Parathyroid adenoma (tissue), 2 donors: Measurements from ENCODE around the gene ITGB3.

Experiments
- H2AFZ ChIP-seq: fragments of 300-600 bp; sonication (generic); one replicate; pipeline ENCODE4 v1.7.0; 2017; ENCODE audit warnings: antibody characterized with exemption, mild to moderate bottlenecking
- H3K27ac ChIP-seq: fragments of 300-600 bp; sonication (generic); one replicate; pipeline ENCODE4 v1.7.0; 2017
- H3K27me3 ChIP-seq: fragments of 300-600 bp; sonication (generic); one replicate; pipeline ENCODE4 v1.7.0; 2017; ENCODE audit warnings: low read length; ENCODE audit not compliant: control insufficient read depth, insufficient read depth
- H3K36me3 ChIP-seq: fragments of 300-600 bp; sonication (generic); one replicate; pipeline ENCODE4 v1.7.0; 2017; ENCODE audit warnings: low read length; ENCODE audit not compliant: control insufficient read depth, insufficient read depth
- H3K4me1 ChIP-seq: fragments of 300-600 bp; sonication (generic); one replicate; pipeline ENCODE4 v1.7.0; 2017; ENCODE audit warnings: control low read depth
- H3K4me2 ChIP-seq: fragments of 300-600 bp; sonication (generic); one replicate; pipeline ENCODE4 v1.7.0; 2017; ENCODE audit warnings: low read length
- H3K4me3 ChIP-seq: fragments of 300-600 bp; sonication (generic); one replicate; pipeline ENCODE4 v1.7.0; 2017; ENCODE audit warnings: low read depth, low read length
- H3K79me2 ChIP-seq: fragments of 300-600 bp; sonication (generic); one replicate; pipeline ENCODE4 v1.7.0; 2017; ENCODE audit warnings: control low read depth
- H3K9ac ChIP-seq: fragments of 300-600 bp; sonication (generic); one replicate; pipeline ENCODE4 v1.7.0; 2017; ENCODE audit warnings: mild to moderate bottlenecking
- H3K9me3 ChIP-seq: fragments of 300-600 bp; sonication (generic); one replicate; pipeline ENCODE4 v1.7.0; 2017; ENCODE audit warnings: low read length; ENCODE audit not compliant: control insufficient read depth
- CTCF ChIP-seq: fragments of 300-600 bp; sonication (generic); IDR thresholded peaks from one replicate; pipeline ENCODE4 v1.7.0; 2017; ENCODE audit warnings: antibody characterized with exemption, mild to moderate bottlenecking
- donor health status: primary hyperparathyroidism.

The ITGB3 gene

GRCh38 chr17:47291242-47291873, 37.7 kb downstream of the ITGB3 start:
- Histone ChIP-seq H3K4me3 (no peak overlapping the region), H3K4me2 (no peak overlapping the region), H3K27me3 (no peaks in the 10 kb centered on the region), H3K79me2 (no peaks in the 10 kb centered on the region), H3K27ac (no peak overlapping the region), H3K9me3 (no peaks in the 10 kb centered on the region), H3K36me3 (no peaks in the 10 kb centered on the region), H2AFZ (no peak overlapping the region), H3K4me1 (peaks cover 22% of the 10 kb centered on the region), H3K9ac (no peak overlapping the region)
- no peak for TF ChIP-seq CTCF

DNA sequence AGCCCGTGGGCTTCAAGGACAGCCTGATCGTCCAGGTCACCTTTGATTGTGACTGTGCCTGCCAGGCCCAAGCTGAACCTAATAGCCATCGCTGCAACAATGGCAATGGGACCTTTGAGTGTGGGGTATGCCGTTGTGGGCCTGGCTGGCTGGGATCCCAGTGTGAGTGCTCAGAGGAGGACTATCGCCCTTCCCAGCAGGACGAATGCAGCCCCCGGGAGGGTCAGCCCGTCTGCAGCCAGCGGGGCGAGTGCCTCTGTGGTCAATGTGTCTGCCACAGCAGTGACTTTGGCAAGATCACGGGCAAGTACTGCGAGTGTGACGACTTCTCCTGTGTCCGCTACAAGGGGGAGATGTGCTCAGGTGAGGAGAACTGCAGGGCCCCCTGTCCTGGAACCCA, 38.6 kb downstream of the ITGB3 start:
- Histone ChIP-seq H3K36me3 (no peaks in the 10 kb centered on the region), H3K4me3 (no peak overlapping the region), H3K27me3 (no peaks in the 10 kb centered on the region), H2AFZ (no peak overlapping the region), H3K79me2 (no peaks in the 10 kb centered on the region), H3K27ac (no peak overlapping the region), H3K9ac (no peak overlapping the region), H3K4me2 (no peak overlapping the region), H3K4me1 (peaks cover 19% of the 10 kb centered on the region), H3K9me3 (no peaks in the 10 kb centered on the region)
- TF ChIP-seq CTCF = no peak

DNA sequence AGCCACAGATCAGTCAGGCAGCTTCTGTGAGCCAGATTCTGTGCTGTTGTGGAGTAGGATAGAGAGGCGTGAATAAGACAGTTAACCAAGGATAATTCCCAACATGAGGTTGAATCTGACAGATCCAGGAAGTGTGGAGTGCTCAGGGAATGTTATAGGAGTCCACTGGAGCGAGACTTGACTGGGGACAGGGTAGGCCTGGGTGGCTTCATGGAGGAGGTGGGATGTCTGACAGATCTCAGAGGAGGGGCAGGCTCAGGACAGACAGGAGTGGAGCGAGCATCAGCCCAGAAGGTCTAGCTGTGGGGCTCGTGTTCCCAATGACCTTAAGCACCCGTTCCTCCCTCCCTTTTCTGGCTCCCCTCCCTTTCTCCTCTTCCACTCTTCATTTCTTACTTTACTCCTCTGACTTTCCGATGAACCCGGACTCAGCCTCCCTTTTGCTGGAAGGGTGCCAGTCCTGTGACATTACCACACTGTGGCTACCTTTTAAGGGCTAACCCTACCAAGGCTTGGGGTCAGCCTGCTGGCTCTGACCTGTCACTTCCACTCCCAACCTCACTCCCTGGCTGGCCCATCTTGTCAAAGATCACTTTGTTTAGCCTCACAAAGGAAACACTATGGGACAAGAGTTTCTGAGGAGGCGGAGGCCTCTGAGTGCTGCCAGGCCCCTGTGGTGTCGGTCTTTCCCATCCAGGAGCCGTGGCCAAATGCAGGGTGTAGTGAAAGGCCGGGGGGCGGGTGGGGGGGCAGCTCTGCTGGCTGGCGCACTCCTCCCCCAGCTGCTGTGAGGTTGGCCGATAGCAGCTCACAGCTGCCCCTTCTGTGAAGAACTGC, 41.6 kb downstream of the ITGB3 start:
- H3K27ac ChIP-seq = no peak overlapping the region
- H3K27me3 ChIP-seq = no peaks in the 10 kb centered on the region
- no peaks in the 10 kb centered on the region for H3K36me3 ChIP-seq
- TF ChIP-seq CTCF = no peak
- no peak overlapping the region for H3K9ac ChIP-seq
- H3K79me2 ChIP-seq = no peaks in the 10 kb centered on the region
- H3K4me1 ChIP-seq = peaks cover 22% of the 10 kb centered on the region
- no peaks in the 10 kb centered on the region for H3K9me3 ChIP-seq
- H3K4me2 ChIP-seq = no peak overlapping the region
- no peak overlapping the region for H3K4me3 ChIP-seq
- H2AFZ ChIP-seq = no peak overlapping the region

GRCh38 chr17:47295874-47296255, 42.2 kb downstream of the ITGB3 start:
- Histone ChIP-seq H2AFZ (no peak overlapping the region), H3K27ac (no peak overlapping the region), H3K9me3 (no peaks in the 10 kb centered on the region), H3K4me3 (no peak overlapping the region), H3K36me3 (no peaks in the 10 kb centered on the region), H3K4me1 (peaks cover 28% of the 10 kb centered on the region), H3K27me3 (no peaks in the 10 kb centered on the region), H3K4me2 (no peak overlapping the region), H3K9ac (no peak overlapping the region), H3K79me2 (no peaks in the 10 kb centered on the region)
- no peak for TF ChIP-seq CTCF
